DND-41 (cell line): ENCODE data around the gene ZNF512B.

Experiments
- ATAC-seq: fragments of 200-7000 bp; cut with Tn5 transposase; 3 replicates; pipeline ENCODE4 v1.9.1; 2021; ENCODE audit warnings: low read depth; ENCODE audit not compliant: insufficient read depth
- DNase-seq: peaks from one replicate; pipeline ENCODE4 v3.0.0-alpha.2; 2020
- H2AFZ ChIP-seq: 2 replicates; pipeline ENCODE4 v1.6.0; 2012; ENCODE audit warnings: low read depth, low read length
- H3K27ac ChIP-seq: 2 replicates; pipeline ENCODE4 v1.5.1; 2012; ENCODE audit warnings: low read length, inconsistent platforms
- H3K27me3 ChIP-seq: fragments of 200-600 bp; sonication (generic); 2 replicates; pipeline ENCODE4 v1.6.0; 2012; ENCODE audit warnings: low read length, mild to moderate bottlenecking, inconsistent platforms; ENCODE audit not compliant: insufficient read depth, poor library complexity
- H3K36me3 ChIP-seq: 2 replicates; pipeline ENCODE4 v1.5.1; 2012; ENCODE audit warnings: low read length, inconsistent platforms; ENCODE audit not compliant: insufficient read depth
- H3K4me1 ChIP-seq: 2 replicates; pipeline ENCODE4 v1.5.1; 2012; ENCODE audit warnings: mild to moderate bottlenecking, low read length; ENCODE audit not compliant: insufficient read depth
- H3K4me2 ChIP-seq: 2 replicates; pipeline ENCODE4 v1.6.0; 2012; ENCODE audit warnings: mild to moderate bottlenecking, moderate library complexity, low read length, inconsistent platforms; ENCODE audit not compliant: insufficient read depth
- H3K4me3 ChIP-seq, 2 experiments: fragments of 200-600 bp in 1 of 2; shearing (Covaris generic) in 1 of 2; 2 replicates each; pipeline ENCODE4 v1.5.1; 2012 to 2016; ENCODE audit warnings: inconsistent platforms in 2 of 2, low read length in 2 of 2, mild to moderate bottlenecking in 2 of 2, low read depth in 1 of 2, moderate library complexity in 1 of 2
- H3K79me2 ChIP-seq: 2 replicates; pipeline ENCODE4 v1.6.0; 2012; ENCODE audit warnings: low read length, inconsistent platforms; ENCODE audit not compliant: insufficient read depth
- H3K9ac ChIP-seq: 2 replicates; pipeline ENCODE4 v1.6.0; 2012; ENCODE audit warnings: low read depth, mild to moderate bottlenecking, inconsistent platforms, low read length, moderate library complexity
- H3K9me3 ChIP-seq: 2 replicates; pipeline ENCODE4 v1.5.1; 2012; ENCODE audit warnings: low read length, moderate library complexity, mild to moderate bottlenecking, inconsistent platforms; ENCODE audit not compliant: insufficient read depth, severe bottlenecking
- H4K20me1 ChIP-seq: 2 replicates; pipeline ENCODE4 v1.6.0; 2012; ENCODE audit warnings: low read length; ENCODE audit not compliant: insufficient read depth
- EZH2 ChIP-seq: IDR thresholded peaks from 3 replicates; pipeline ENCODE4 v1.6.1; 2012; ENCODE audit warnings: borderline replicate concordance, low read depth, mild to moderate bottlenecking, moderate library complexity, low read length, inconsistent platforms; ENCODE audit not compliant: severe bottlenecking
- TF ChIP-seq, protein P1 (sequence below): IDR thresholded peaks from 2 replicates; pipeline ENCODE4 v1.5.1; 2012; ENCODE audit warnings: borderline replicate concordance, low read length, moderate library complexity, mild to moderate bottlenecking; ENCODE audit not compliant: poor library complexity, severe bottlenecking; ENCODE audit errors: extremely low read depth

Gene ZNF512B

GRCh38 chr20:63959699-63960075 lies 10.0 kb downstream of the ZNF512B start:
- ATAC-seq (no peak), DNase-seq (no peak)
- Histone ChIP-seq H4K20me1 (peaks cover 42% of the 10 kb centered on the region), H2AFZ (no peak overlapping the region), H3K27me3 (no peaks in the 10 kb centered on the region), H3K79me2 (peaks cover 29% of the 10 kb centered on the region), H3K4me3 (no peak overlapping the region), H3K9me3 (peaks cover 21% of the 10 kb centered on the region), H3K4me2 (no peak overlapping the region), H3K4me1 (peaks cover 16% of the 10 kb centered on the region), H3K9ac (no peak overlapping the region), H3K36me3 (peaks cover 77% of the 10 kb centered on the region), H3K27ac (no peak overlapping the region)
- TF ChIP-seq, protein P1, sequence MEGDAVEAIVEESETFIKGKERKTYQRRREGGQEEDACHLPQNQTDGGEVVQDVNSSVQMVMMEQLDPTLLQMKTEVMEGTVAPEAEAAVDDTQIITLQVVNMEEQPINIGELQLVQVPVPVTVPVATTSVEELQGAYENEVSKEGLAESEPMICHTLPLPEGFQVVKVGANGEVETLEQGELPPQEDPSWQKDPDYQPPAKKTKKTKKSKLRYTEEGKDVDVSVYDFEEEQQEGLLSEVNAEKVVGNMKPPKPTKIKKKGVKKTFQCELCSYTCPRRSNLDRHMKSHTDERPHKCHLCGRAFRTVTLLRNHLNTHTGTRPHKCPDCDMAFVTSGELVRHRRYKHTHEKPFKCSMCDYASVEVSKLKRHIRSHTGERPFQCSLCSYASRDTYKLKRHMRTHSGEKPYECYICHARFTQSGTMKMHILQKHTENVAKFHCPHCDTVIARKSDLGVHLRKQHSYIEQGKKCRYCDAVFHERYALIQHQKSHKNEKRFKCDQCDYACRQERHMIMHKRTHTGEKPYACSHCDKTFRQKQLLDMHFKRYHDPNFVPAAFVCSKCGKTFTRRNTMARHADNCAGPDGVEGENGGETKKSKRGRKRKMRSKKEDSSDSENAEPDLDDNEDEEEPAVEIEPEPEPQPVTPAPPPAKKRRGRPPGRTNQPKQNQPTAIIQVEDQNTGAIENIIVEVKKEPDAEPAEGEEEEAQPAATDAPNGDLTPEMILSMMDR: no peak
- no peak for TF ChIP-seq EZH2

DNA sequence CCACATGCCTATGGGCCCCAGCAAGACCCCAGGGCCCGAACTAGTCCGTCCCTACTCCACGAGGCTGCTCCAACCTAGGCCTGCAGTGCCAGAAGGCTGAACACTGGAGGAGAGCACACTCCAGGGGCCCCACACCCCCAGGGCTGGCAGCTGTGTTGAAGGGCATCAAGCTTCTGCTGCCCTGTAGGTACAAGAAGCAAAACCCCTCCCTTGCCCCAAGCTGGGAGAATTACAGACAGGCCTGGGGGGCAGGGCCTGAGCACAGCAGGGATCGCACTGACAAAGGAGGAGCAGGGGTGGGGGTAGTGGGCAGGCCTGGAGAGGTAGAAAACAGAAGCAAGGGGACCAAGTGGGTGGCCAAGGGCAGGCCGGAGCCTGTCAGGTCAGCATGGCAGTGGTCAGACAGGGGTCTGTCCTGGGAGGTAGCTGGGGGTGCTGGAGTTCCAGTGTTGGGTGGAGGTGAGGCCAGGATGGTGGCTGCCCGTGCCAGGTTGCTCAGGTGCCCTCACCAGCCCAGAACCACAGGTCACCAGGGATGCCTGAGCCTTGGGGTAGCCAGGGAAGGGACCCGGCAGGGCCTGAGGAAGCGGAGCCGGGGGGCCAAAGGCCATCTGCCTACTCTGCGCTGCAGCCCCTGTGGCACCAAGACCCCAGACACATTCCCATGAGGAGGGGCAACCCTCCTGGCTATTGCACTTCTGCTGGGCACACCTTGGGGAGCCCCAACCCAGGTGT lies 10.6 kb downstream of the ZNF512B start:
- Histone ChIP-seq H3K27me3 (no peaks in the 10 kb centered on the region), H3K36me3 (peaks cover 77% of the 10 kb centered on the region), H3K4me3 (no peak overlapping the region), H2AFZ (no peak overlapping the region), H4K20me1 (peaks cover 48% of the 10 kb centered on the region), H3K27ac (no peak overlapping the region), H3K4me1 (peaks cover 22% of the 10 kb centered on the region), H3K9me3 (peaks cover 15% of the 10 kb centered on the region), H3K4me2 (no peak overlapping the region), H3K9ac (no peak overlapping the region), H3K79me2 (peaks cover 34% of the 10 kb centered on the region)
- ATAC-seq (no peak), DNase-seq (no peak)
- no peak for TF ChIP-seq EZH2
- TF ChIP-seq, protein P1: no peak

DNA sequence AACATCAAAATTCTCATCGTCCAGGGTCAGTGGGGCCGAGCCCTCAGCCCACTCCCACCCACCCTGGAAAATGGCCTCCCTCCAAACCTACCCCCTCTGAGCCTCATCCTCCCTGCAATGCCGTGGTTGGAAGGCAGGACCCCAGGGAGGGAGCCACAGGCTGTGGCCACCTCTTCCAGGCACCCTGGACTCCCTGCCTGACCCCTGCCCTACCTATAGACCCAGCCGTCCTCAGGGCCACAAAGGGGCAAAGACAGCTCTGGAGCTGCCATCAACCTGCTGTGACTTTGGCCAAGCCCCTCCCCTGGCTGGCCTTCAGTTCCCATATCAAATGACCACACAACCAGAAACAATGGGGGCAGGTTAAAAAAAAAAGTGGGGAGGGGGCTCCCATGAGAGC lies 11.3 kb downstream of the ZNF512B start:
- no peak overlapping the region for H3K4me2 ChIP-seq
- H3K4me1 ChIP-seq: peaks cover 28% of the 10 kb centered on the region
- H3K9me3 ChIP-seq: peaks cover 8% of the 10 kb centered on the region

More for the DNA sequence above, 11.3 kb downstream of the ZNF512B start:
- Histone ChIP-seq H3K4me3 (no peak overlapping the region), H3K9ac (no peak overlapping the region), H3K27ac (no peak overlapping the region), H4K20me1 (peaks cover 55% of the 10 kb centered on the region), H3K79me2 (peaks cover 38% of the 10 kb centered on the region), H2AFZ (no peak overlapping the region), H3K36me3 (peaks cover 77% of the 10 kb centered on the region), H3K27me3 (no peaks in the 10 kb centered on the region)
- TF ChIP-seq, protein P1: no peak
- TF ChIP-seq EZH2: no peak
- ATAC-seq: no peak
- no peak for DNase-seq
